HL-60 (cell line): ENCODE data around the gene SGK1.

Experiments used
- DNase-seq, 2 experiments: peaks; one replicate each; pipeline ENCODE4 v3.0.0-alpha.2; 2010 to 2020; ENCODE audit warnings: low read depth in 1 of 2, low spot score in 1 of 2
- H3K27ac ChIP-seq: fragments of 250-450 bp; sonication (Bioruptor Pico); replicated peaks from 2 replicates; pipeline ENCODE4 v1.5.1; 2020; ENCODE audit warnings: mild to moderate bottlenecking, moderate library complexity
- H3K27me3 ChIP-seq: fragments of 250-450 bp; sonication (Bioruptor Pico); 2 replicates; pipeline ENCODE4 v1.5.1; 2021; ENCODE audit warnings: mild to moderate bottlenecking, moderate library complexity; ENCODE audit not compliant: insufficient read depth, poor library complexity, severe bottlenecking
- H3K4me3 ChIP-seq: replicated peaks from 2 replicates; pipeline ENCODE4 v1.5.1; 2011; ENCODE audit warnings: mild to moderate bottlenecking, control low read depth, low read length; ENCODE audit not compliant: insufficient read depth
- GABPA ChIP-seq: IDR thresholded peaks from 2 replicates; pipeline ENCODE4 v1.6.1; 2012; ENCODE audit warnings: low read depth
- POLR2AphosphoS5 ChIP-seq: IDR thresholded peaks from 2 replicates; pipeline ENCODE4 v1.6.1; 2012; ENCODE audit warnings: low read depth
- SPI1 ChIP-seq: IDR thresholded peaks from 2 replicates; pipeline ENCODE4 v1.6.1; 2012; ENCODE audit warnings: low read depth, mild to moderate bottlenecking, borderline replicate concordance
- TF ChIP-seq, protein P1 (sequence below): IDR thresholded peaks from one replicate; pipeline ENCODE4 v1.5.1; 2011; ENCODE audit warnings: low read length, control low read depth, inconsistent platforms; ENCODE audit not compliant: insufficient read depth
- TF ChIP-seq, protein P2 (sequence below): IDR thresholded peaks from 2 replicates; pipeline ENCODE4 v1.6.1; 2012; ENCODE audit warnings: low read depth; ENCODE audit not compliant: insufficient replicate concordance

The SGK1 gene

DNA sequence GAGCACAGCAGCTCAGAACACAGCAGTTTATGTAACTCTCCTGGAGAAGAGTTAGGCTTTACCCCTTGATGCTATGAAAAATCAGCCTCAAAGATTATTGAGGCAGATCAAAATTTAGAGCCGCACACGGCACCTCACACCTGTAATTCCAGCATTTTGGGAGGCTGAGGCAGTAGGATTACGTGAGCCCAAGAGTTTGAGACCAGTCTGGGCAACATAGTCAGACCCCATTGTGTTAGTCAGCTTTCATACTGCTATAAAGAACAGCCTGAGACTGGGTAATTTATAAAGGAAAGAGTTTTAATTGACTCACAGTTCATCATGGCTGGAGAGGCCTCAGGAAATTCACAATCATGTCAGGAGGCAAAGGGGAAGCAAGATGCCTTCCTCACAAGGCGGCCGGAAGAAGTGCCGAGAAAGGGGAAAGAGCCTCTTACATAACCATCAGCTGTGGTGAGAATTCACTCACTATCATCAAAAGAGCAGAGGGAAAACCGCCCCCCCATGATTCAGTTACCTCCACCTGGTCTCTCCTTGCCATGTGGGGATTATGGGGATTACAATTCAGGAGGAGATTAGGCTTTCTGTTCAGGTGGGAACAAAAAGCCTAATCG lies 87.7 kb downstream of the SGK1 start:
- peak; percentile 70 to 85 for DNase-seq
- TF ChIP-seq POLR2AphosphoS5 (peak; percentile 49; the same call in 1 of the 2 replicates), GABPA (no peak), SPI1 (peak; percentile 46; the same call in 1 of the 2 replicates)
- TF ChIP-seq, protein P1, sequence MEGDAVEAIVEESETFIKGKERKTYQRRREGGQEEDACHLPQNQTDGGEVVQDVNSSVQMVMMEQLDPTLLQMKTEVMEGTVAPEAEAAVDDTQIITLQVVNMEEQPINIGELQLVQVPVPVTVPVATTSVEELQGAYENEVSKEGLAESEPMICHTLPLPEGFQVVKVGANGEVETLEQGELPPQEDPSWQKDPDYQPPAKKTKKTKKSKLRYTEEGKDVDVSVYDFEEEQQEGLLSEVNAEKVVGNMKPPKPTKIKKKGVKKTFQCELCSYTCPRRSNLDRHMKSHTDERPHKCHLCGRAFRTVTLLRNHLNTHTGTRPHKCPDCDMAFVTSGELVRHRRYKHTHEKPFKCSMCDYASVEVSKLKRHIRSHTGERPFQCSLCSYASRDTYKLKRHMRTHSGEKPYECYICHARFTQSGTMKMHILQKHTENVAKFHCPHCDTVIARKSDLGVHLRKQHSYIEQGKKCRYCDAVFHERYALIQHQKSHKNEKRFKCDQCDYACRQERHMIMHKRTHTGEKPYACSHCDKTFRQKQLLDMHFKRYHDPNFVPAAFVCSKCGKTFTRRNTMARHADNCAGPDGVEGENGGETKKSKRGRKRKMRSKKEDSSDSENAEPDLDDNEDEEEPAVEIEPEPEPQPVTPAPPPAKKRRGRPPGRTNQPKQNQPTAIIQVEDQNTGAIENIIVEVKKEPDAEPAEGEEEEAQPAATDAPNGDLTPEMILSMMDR: no peak
- TF ChIP-seq, protein P2, sequence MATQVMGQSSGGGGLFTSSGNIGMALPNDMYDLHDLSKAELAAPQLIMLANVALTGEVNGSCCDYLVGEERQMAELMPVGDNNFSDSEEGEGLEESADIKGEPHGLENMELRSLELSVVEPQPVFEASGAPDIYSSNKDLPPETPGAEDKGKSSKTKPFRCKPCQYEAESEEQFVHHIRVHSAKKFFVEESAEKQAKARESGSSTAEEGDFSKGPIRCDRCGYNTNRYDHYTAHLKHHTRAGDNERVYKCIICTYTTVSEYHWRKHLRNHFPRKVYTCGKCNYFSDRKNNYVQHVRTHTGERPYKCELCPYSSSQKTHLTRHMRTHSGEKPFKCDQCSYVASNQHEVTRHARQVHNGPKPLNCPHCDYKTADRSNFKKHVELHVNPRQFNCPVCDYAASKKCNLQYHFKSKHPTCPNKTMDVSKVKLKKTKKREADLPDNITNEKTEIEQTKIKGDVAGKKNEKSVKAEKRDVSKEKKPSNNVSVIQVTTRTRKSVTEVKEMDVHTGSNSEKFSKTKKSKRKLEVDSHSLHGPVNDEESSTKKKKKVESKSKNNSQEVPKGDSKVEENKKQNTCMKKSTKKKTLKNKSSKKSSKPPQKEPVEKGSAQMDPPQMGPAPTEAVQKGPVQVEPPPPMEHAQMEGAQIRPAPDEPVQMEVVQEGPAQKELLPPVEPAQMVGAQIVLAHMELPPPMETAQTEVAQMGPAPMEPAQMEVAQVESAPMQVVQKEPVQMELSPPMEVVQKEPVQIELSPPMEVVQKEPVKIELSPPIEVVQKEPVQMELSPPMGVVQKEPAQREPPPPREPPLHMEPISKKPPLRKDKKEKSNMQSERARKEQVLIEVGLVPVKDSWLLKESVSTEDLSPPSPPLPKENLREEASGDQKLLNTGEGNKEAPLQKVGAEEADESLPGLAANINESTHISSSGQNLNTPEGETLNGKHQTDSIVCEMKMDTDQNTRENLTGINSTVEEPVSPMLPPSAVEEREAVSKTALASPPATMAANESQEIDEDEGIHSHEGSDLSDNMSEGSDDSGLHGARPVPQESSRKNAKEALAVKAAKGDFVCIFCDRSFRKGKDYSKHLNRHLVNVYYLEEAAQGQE: no peak
- Histone ChIP-seq H3K27ac (peak overlapping the region; percentile 62), H3K4me3 (0 out of 2 replicates have a peak overlapping the region, but pooled peaks have one; percentile 4), H3K27me3 (no peaks in the 10 kb centered on the region)

DNA sequence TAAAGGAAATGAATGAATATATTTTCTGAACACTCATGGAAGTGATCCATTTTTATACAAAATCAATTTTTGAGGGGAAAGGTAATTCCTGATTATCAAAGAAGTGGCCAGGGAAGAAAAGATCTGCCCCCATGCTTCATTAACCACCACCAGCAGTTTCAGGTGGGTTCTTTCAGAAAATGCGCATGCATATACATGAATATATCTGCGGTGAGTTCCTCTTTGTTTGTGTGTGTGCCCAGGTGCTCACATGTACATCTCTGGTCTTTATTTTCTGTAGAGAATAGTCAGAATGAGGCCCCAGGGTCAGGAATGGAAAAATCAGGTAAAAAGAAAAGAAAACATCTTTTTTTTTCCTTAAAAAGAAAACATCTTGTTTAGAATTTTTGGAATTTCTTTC lies 88.4 kb downstream of the SGK1 start:
- TF ChIP-seq, protein P1: no peak
- TF ChIP-seq, protein P2: no peak
- TF ChIP-seq GABPA (no peak), POLR2AphosphoS5 (no peak), SPI1 (0 out of 2 replicates have a peak, but pooled peaks have one; percentile 15)
- Histone ChIP-seq H3K27ac (peak overlapping the region; percentile 62), H3K27me3 (no peaks in the 10 kb centered on the region), H3K4me3 (no peak overlapping the region)
- no peak for DNase-seq

DNA sequence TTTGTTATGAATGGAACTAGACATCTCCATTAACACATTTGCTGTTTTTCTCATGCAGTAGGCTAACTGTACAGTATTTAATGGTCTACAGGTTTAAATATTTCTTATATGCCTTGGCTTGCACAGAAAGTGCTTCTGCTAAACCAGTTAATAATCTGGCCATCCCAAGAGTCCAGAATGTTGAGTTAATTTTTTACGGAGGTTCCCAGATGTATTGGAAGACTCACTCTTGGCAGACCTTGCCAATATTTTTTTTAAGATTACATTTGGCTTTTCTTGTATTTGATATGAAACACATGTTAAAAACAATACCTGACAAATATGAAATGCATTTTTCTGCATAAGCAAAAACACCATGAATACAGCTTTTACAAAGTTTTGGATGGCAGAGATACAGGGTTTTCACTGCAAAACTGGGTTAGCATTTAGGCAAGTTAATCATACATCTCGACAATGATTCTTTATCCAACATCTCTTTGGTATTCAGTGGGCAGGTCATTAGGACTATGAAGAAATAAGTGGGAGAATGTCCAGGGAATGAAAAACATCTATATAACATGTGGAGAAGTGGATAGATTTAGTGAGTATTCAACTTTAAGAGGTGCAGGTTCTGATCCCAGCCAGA lies 94.0 kb downstream of the SGK1 start:
- no peak for DNase-seq
- Histone ChIP-seq H3K4me3 (no peak overlapping the region), H3K27ac (no peak overlapping the region), H3K27me3 (no peaks in the 10 kb centered on the region)
- TF ChIP-seq POLR2AphosphoS5 (no peak), SPI1 (no peak), GABPA (no peak)
- TF ChIP-seq, protein P2: no peak
- TF ChIP-seq, protein P1: no peak
